Measurements from ENCODE around the gene IGSF21.

The IGSF21 gene

DNA sequence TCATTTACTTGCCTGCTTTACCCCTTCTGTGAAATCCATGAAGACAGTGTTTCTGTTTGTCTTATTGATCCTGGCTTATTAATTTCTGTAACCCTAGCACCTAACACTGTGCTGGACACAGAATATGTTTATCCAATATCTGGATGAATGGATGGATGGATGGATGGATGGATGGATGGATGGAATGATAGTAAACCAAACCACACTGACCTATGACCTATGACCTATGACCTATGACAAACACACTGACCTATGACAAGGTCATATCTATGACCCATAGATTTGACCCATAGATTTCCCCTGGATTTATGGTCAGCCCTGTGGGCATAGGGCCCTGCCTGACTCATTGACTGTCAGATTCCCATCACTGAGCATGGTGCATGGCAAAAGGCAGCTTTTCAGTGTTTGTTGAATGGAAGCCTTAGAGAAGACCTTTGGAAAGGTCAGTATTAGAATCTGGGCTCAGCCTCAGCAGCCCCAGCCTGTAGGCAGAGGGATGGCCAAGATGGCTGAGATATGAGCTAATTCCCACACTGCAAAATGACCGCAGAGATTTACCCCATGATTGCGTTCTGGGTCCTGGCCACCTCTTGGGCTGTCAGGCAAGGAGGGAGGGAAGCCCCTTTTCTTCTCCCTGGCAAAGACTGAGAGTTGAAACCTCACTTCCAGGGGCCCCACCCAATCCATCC lies 24.6 kb downstream of the IGSF21 start:
- no peak for DNase-seq (ENCODE audit: low read depth in 1 of 2, low spot score in 1 of 2)
- H3K27ac ChIP-seq (replicated peaks): no peak overlapping the region
- H3K4me3 ChIP-seq (replicated peaks; ENCODE audit: insufficient read depth, low read length): no peak overlapping the region
- no peaks in the 10 kb centered on the region for H3K27me3 ChIP-seq (ENCODE audit: insufficient read depth, poor library complexity, severe bottlenecking)
- no peak for TF ChIP-seq POLR2AphosphoS5 (IDR thresholded peaks at IDR 0.05; ENCODE audit: low read depth)
- TF ChIP-seq GABPA (IDR thresholded peaks at IDR 0.05; ENCODE audit: low read depth): no peak
- no peak for TF ChIP-seq SPI1 (IDR thresholded peaks at IDR 0.05; ENCODE audit: borderline replicate concordance, low read depth)
- TF ChIP-seq, protein P1, sequence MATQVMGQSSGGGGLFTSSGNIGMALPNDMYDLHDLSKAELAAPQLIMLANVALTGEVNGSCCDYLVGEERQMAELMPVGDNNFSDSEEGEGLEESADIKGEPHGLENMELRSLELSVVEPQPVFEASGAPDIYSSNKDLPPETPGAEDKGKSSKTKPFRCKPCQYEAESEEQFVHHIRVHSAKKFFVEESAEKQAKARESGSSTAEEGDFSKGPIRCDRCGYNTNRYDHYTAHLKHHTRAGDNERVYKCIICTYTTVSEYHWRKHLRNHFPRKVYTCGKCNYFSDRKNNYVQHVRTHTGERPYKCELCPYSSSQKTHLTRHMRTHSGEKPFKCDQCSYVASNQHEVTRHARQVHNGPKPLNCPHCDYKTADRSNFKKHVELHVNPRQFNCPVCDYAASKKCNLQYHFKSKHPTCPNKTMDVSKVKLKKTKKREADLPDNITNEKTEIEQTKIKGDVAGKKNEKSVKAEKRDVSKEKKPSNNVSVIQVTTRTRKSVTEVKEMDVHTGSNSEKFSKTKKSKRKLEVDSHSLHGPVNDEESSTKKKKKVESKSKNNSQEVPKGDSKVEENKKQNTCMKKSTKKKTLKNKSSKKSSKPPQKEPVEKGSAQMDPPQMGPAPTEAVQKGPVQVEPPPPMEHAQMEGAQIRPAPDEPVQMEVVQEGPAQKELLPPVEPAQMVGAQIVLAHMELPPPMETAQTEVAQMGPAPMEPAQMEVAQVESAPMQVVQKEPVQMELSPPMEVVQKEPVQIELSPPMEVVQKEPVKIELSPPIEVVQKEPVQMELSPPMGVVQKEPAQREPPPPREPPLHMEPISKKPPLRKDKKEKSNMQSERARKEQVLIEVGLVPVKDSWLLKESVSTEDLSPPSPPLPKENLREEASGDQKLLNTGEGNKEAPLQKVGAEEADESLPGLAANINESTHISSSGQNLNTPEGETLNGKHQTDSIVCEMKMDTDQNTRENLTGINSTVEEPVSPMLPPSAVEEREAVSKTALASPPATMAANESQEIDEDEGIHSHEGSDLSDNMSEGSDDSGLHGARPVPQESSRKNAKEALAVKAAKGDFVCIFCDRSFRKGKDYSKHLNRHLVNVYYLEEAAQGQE (IDR thresholded peaks at IDR 0.05; ENCODE audit: insufficient replicate concordance, low read depth): no peak
- TF ChIP-seq, protein P2, sequence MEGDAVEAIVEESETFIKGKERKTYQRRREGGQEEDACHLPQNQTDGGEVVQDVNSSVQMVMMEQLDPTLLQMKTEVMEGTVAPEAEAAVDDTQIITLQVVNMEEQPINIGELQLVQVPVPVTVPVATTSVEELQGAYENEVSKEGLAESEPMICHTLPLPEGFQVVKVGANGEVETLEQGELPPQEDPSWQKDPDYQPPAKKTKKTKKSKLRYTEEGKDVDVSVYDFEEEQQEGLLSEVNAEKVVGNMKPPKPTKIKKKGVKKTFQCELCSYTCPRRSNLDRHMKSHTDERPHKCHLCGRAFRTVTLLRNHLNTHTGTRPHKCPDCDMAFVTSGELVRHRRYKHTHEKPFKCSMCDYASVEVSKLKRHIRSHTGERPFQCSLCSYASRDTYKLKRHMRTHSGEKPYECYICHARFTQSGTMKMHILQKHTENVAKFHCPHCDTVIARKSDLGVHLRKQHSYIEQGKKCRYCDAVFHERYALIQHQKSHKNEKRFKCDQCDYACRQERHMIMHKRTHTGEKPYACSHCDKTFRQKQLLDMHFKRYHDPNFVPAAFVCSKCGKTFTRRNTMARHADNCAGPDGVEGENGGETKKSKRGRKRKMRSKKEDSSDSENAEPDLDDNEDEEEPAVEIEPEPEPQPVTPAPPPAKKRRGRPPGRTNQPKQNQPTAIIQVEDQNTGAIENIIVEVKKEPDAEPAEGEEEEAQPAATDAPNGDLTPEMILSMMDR (IDR thresholded peaks at IDR 0.05; ENCODE audit: insufficient read depth, low read length): no peak

DNA sequence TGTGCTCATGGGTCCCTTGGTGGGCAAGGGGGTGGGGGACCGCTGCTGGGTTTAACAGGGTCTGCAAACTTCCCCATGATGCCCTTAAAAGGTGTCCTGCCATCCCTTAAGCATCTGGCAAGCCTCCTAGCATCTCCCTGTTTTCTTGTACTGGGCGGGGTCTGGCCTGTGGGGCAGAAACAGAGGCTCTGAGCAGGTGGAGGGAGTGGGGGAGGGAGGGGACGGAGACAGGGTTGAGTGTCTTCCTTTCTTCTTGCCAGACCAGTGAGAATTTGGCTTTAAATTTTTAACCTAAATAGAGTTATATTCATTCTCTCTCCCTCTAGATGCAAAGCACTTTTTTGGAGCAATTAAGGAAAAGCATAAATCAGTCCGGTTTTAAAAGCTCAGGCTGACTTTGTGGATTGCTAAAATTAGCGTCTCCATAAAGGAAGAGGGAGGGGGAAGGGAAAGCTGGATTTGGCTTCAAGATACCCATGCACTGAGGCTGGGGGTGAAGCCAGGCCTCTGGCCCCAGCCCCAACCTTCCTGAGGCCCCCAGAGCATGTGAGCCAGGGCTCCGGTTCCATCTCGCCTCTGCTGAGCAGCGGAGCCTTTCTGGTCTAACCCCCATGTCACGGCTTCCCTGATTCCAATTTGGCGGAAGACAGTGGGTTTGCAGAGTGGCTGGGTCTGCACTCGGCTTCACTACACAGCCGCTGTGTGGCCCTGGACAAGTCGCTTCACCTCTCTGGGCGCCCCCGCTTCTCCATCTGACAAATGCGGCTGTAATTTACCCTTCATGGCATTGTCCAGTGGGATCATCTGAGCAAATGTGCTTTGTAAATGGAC lies 25.3 kb downstream of the IGSF21 start:
- no peaks in the 10 kb centered on the region for H3K27me3 ChIP-seq (ENCODE audit: insufficient read depth, poor library complexity, severe bottlenecking)
- no peak for TF ChIP-seq POLR2AphosphoS5 (IDR thresholded peaks at IDR 0.05; ENCODE audit: low read depth)
- TF ChIP-seq, protein P1 (IDR thresholded peaks at IDR 0.05; ENCODE audit: insufficient replicate concordance, low read depth): no peak
- TF ChIP-seq, protein P2 (IDR thresholded peaks at IDR 0.05; ENCODE audit: insufficient read depth, low read length): no peak
- no peak for TF ChIP-seq SPI1 (IDR thresholded peaks at IDR 0.05; ENCODE audit: borderline replicate concordance, low read depth)
- TF ChIP-seq GABPA (IDR thresholded peaks at IDR 0.05; ENCODE audit: low read depth): no peak
- no peak overlapping the region for H3K27ac ChIP-seq (replicated peaks)
- H3K4me3 ChIP-seq (replicated peaks; ENCODE audit: insufficient read depth, low read length): no peak overlapping the region
- no peak for DNase-seq (ENCODE audit: low read depth in 1 of 2, low spot score in 1 of 2)

DNA sequence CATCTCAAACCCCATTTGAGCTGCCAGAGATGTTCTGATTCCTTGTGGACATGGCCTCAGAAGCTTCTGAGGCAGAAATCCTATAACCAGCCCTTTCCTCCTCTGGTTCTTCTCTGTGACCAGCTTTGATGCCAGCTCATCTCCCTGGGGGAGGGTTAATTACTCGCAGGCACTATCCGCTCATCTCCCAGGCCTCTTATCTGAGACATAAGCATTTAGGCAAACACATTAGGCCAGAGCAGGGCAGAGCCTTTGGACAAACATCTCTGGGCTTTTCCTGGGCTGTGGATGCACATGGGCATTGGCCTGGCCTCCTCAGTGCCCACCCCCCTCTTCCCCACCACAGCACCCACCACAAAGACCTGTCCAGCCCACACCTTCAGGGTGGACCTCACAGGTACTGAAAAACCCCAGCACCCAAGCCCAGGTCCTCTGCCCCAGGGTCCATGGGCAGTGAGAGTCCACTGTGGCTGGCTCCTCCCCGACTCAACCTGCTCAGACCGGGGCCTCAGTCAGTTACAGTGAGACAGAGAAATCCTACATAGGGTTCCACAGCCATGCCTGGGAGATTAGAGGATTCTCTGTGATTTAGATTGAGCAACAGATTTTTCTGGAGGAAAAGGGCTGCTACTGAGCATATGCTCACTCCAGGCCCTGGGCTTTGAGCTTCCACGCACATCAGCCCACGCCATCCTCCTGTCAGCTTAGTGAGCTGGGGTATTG lies 26.9 kb downstream of the IGSF21 start:
- no peak for DNase-seq (ENCODE audit: low read depth in 1 of 2, low spot score in 1 of 2)
- TF ChIP-seq POLR2AphosphoS5 (IDR thresholded peaks at IDR 0.05; ENCODE audit: low read depth): no peak
- TF ChIP-seq, protein P2 (IDR thresholded peaks at IDR 0.05; ENCODE audit: insufficient read depth, low read length): no peak
- no peaks in the 10 kb centered on the region for H3K27me3 ChIP-seq (ENCODE audit: insufficient read depth, poor library complexity, severe bottlenecking)
- no peak overlapping the region for H3K27ac ChIP-seq (replicated peaks)
- H3K4me3 ChIP-seq (replicated peaks; ENCODE audit: insufficient read depth, low read length): no peak overlapping the region
